ENCODE measurements around the gene HDAC4. TPM values are rescaled to one million over a fixed set of nuclear protein-coding genes. Genes with fewer than 3 reads are reported as not detected.

The HDAC4 gene
- total RNA-seq, 1 donor from 2014 or later = 65.7 TPM

DNA sequence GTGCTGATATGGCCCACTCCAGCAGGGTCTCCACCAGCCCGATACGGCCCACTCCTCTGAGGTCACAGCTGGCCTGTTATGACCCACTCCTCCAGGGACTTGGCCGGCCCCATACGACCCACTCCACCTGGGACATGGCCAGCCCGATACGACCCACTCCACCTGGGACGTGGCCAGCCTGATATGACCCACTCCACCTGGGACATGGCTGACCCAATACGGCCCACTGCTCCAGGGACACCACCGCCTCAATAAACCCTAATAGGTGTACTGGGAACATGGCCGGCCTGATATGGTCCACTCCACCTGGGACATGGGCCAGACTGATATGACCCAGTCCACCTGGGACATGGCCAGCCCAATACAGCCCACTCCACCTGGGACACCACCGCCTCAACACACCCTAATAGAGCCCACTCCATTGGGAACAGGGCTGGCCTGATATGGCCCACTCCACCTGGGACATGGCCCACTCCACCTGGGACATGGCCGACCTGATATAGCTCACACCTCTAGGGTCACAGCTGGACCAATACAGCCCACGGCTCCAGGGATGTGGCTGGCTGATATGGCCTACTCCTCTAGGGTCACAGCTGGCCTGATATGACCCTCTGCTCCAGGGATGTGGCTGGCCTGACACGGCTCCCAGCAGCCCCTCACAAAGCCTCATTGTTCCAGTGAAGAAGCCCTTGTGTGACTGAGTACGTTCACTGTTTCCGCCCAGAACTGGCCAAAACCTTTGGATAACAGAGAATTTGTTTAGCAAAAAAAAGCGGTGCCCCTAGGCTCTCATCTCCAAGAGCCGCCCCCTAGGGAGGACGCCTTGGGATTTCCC lies 245.6 kb downstream of the HDAC4 start:
- no peak overlapping the region for H3K27ac ChIP-seq
- H3K4me1 ChIP-seq = no peaks in the 10 kb centered on the region
- no peaks in the 10 kb centered on the region for H3K9me3 ChIP-seq
- intact Hi-C loops (cut with DNase I) = no loop called here
- peak in 1 of 2 donors; percentile 46 for DNase-seq (ENCODE audit: low spot score in 2 of 2)
- no peaks in the 10 kb centered on the region for H3K27me3 ChIP-seq
- H3K36me3 ChIP-seq = peaks cover 5 to 36% of the 10 kb centered on the region in 2 donors
- no peak overlapping the region for H3K4me3 ChIP-seq
- TF ChIP-seq, protein P1, sequence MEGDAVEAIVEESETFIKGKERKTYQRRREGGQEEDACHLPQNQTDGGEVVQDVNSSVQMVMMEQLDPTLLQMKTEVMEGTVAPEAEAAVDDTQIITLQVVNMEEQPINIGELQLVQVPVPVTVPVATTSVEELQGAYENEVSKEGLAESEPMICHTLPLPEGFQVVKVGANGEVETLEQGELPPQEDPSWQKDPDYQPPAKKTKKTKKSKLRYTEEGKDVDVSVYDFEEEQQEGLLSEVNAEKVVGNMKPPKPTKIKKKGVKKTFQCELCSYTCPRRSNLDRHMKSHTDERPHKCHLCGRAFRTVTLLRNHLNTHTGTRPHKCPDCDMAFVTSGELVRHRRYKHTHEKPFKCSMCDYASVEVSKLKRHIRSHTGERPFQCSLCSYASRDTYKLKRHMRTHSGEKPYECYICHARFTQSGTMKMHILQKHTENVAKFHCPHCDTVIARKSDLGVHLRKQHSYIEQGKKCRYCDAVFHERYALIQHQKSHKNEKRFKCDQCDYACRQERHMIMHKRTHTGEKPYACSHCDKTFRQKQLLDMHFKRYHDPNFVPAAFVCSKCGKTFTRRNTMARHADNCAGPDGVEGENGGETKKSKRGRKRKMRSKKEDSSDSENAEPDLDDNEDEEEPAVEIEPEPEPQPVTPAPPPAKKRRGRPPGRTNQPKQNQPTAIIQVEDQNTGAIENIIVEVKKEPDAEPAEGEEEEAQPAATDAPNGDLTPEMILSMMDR (IDR thresholded peaks at IDR 0.05) = no peak

DNA sequence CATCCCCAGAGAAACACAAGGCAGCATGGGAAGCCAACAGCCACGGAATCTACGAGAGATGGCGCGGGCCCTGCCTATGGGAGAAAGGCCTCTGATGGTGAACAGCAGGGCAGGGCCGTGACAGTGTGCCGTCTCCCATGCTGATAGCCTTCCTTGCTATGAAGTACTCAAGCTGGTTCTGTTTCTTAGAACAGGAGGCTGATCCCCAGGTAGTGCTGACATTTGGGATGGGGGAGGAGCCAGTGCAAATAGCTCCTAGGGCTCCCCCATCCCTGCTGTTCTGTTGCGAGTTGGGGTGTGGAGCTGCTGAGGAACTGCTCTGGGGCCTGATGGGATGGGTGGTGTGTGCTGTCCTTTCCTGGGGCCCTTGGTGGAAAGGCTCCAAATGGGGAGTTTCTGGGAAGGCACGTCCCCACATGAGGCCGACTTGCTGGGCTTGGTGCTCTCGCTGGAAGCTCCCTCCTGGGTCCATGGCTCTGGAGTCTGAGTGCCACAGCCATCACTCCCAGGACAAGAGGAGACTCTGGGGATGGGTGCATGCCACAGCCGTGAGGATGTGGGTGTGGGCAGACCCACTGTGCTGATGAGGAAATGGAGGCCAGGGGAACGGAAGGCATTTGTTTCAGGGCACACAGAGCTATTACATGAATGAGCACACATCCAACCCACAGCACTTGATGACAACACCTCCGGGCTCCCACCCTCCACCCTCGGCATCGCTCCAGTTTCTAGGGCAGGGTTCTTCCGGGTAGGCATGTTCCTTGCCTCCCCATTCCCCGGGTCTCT lies 246.8 kb downstream of the HDAC4 start:
- H3K4me1 ChIP-seq = no peaks in the 10 kb centered on the region
- TF ChIP-seq, protein P1 (IDR thresholded peaks at IDR 0.05) = no peak
- H3K27me3 ChIP-seq = no peaks in the 10 kb centered on the region
- H3K9me3 ChIP-seq = no peaks in the 10 kb centered on the region
- peak in 1 of 2 donors; percentile 42 for DNase-seq (ENCODE audit: low spot score in 2 of 2)
- intact Hi-C loops (cut with DNase I) = no loop called here
- no peak overlapping the region for H3K4me3 ChIP-seq
- H3K27ac ChIP-seq = no peak overlapping the region
- H3K36me3 ChIP-seq = peaks cover 5 to 41% of the 10 kb centered on the region in 2 donors

DNA sequence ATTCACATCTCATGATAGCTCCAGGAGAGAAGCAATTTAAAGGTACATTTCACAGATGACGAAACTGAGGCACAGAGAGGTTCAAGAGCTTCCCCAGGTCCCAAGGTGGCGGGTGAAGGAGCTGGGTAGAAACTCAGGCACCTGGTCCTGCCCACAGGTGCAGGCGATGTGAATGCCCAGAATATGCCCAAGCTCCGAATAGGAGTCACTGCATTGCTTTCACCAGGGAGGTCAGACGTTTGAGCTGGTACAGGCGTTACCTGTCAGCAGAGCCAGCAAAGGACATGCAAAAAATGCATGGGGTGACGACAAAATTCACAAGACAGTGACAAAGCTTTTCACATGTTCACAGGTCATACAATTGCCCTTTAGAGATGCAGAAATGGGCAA lies 247.9 kb downstream of the HDAC4 start:
- no peak overlapping the region for H3K27ac ChIP-seq
- H3K27me3 ChIP-seq = no peaks in the 10 kb centered on the region
- H3K4me3 ChIP-seq = no peak overlapping the region
- TF ChIP-seq, protein P1 (IDR thresholded peaks at IDR 0.05) = no peak
- peaks cover 5 to 42% of the 10 kb centered on the region in 2 donors for H3K36me3 ChIP-seq
- intact Hi-C loops (cut with DNase I) = no loop called here
- no peaks in the 10 kb centered on the region for H3K9me3 ChIP-seq
- peak in 1 of 2 donors; percentile 28 for DNase-seq (ENCODE audit: low spot score in 2 of 2)
- no peaks in the 10 kb centered on the region for H3K4me1 ChIP-seq

DNA sequence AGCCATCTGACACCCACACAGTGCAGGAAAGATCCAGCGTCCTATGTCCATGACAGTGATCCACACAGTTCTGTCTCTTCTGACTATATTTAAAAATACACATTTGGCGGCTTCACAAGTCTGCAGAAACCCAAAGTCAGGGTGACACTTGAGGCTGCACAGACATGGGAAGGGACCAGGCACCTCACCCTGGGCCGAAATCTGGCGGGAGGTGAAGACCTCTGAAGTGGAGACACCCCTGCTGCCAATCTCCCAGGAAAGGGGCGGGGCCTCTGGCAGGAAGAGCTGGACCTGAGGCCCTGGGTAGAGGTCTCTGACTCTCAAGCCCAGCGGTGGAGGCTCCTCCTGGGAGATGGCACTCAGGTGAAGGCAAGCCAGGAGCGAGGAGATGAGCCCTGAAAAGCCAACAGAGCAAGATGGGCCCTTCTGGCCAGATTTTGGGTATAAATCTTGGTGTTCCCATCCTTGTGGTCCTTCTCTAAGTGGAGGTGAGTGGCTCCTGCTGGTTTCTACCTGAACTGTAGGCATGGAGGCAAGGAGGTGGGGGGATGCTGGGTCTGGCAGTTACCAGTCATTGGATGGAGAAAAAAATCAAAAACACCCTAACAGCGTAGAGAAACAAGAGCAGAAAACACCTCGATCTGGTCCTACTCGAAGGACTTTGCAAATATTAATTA lies 248.4 kb downstream of the HDAC4 start:
- H3K4me1 ChIP-seq = no peaks in the 10 kb centered on the region
- H3K36me3 ChIP-seq = peaks cover 5 to 46% of the 10 kb centered on the region in 2 donors
- H3K27me3 ChIP-seq = no peaks in the 10 kb centered on the region
- intact Hi-C loops (cut with DNase I) = no loop called here
- peak in 1 of 2 donors; percentile 57 for DNase-seq (ENCODE audit: low spot score in 2 of 2)
- no peaks in the 10 kb centered on the region for H3K9me3 ChIP-seq
- peak overlapping the region in 1 of 2 donors; percentile 9 for H3K27ac ChIP-seq
- TF ChIP-seq, protein P1 (IDR thresholded peaks at IDR 0.05) = no peak
- H3K4me3 ChIP-seq = no peak overlapping the region
